Endothelial cell of umbilical vein (primary cell): ENCODE measurements around the gene DYRK1B. TPM values are rescaled to one million over a fixed set of nuclear protein-coding genes. Genes with fewer than 3 reads are reported as not detected.

Experiments used
- BruUV-seq: library from RNA; stranded (reverse); fragments of 400-500 nt; replicated peaks from 2 replicates; lab custom pipeline; 2021; lab: Mats Ljungman, UMichigan
- CTCF ChIA-PET: fragments of 300-600, 350-600 bp; sonication (Branson Sonifier 250); formaldehyde crosslinking; loops from one replicate; lab custom pipeline; 2021; ENCODE audit warnings: antibody characterized with exemption, inconsistent platforms; lab: Charles Lee
- POLR2A ChIA-PET: fragments of 300-600, 350-600 bp; sonication (Branson Sonifier 250); formaldehyde crosslinking; loops from one replicate; lab custom pipeline; 2021; ENCODE audit warnings: antibody characterized with exemption, inconsistent platforms; lab: Charles Lee
- DNase-seq: peaks from one replicate; pipeline ENCODE4 v3.0.0-alpha.2; 2011; ENCODE audit warnings: low read depth, low spot score
- FAIRE-seq: peaks from 2 replicates; lab custom pipeline; 2011; peaks lifted over from hg19 to GRCh38; lab: Jason Lieb, UNC
- H2AFZ ChIP-seq: 2 replicates; pipeline ENCODE4 v1.6.0; 2012; ENCODE audit warnings: low read depth, low read length, control low read depth, inconsistent platforms
- H3K27ac ChIP-seq: 2 replicates; pipeline ENCODE4 v1.5.1; 2011; ENCODE audit warnings: low read depth, mild to moderate bottlenecking, control low read depth, low read length, moderate library complexity; ENCODE audit not compliant: insufficient read depth
- H3K27me3 ChIP-seq, 2 experiments: 2 replicates each; pipeline versions ENCODE4 v1.6.0 to v1.6.1; 2011; ENCODE audit warnings: low read length in 2 of 2, mixed read lengths in 1 of 2; ENCODE audit not compliant: control insufficient read depth in 2 of 2, insufficient read depth in 2 of 2
- H3K36me3 ChIP-seq, 2 experiments: 2 replicates in 1 of 2; 3 replicates in 1 of 2; pipeline ENCODE4 v1.5.1; 2011; ENCODE audit warnings: low read length in 2 of 2, mild to moderate bottlenecking in 1 of 2, moderate library complexity in 1 of 2; ENCODE audit not compliant: control insufficient read depth in 2 of 2, insufficient read depth in 2 of 2; ENCODE audit errors: extremely low read depth in 1 of 2
- H3K4me1 ChIP-seq: 3 replicates; pipeline ENCODE4 v1.5.1; 2011; ENCODE audit warnings: mild to moderate bottlenecking, low read length; ENCODE audit not compliant: control insufficient read depth, insufficient read depth; ENCODE audit errors: extremely low read depth
- H3K4me2 ChIP-seq: 2 replicates; pipeline ENCODE4 v1.6.1; 2011; ENCODE audit warnings: low read length, control low read depth, mixed read lengths; ENCODE audit not compliant: insufficient read depth
- H3K4me3 ChIP-seq, 3 experiments: fragments of 200-600 bp in 1 of 3; sonication (generic), shearing (Covaris generic) in 1 of 3; replicated peaks in 1 of 3; 2 replicates each; pipeline ENCODE4 v1.5.1; 2011 to 2016; ENCODE audit warnings: control low read depth in 3 of 3, low read length in 3 of 3, mild to moderate bottlenecking in 2 of 3, inconsistent platforms in 1 of 3, low read depth in 1 of 3, moderate library complexity in 1 of 3; ENCODE audit not compliant: insufficient read depth in 1 of 3
- H3K79me2 ChIP-seq: 2 replicates; pipeline ENCODE4 v1.6.0; 2012; ENCODE audit warnings: low read length, inconsistent platforms; ENCODE audit not compliant: control insufficient read depth, insufficient read depth
- H3K9ac ChIP-seq: replicated peaks from 2 replicates; pipeline ENCODE3; 2011; ENCODE audit warnings: low read length, control low read depth; ENCODE audit not compliant: insufficient read depth; ENCODE audit errors: extremely low read depth
- H3K9me1 ChIP-seq: replicated peaks from 3 replicates; pipeline ENCODE4 v1.6.0; 2011; ENCODE audit warnings: mild to moderate bottlenecking, low read length; ENCODE audit not compliant: control insufficient read depth, insufficient read depth; ENCODE audit errors: extremely low read depth
- H3K9me3 ChIP-seq: replicated peaks from 2 replicates; pipeline ENCODE4 v1.5.1; 2012; ENCODE audit warnings: low read length, inconsistent platforms; ENCODE audit not compliant: control insufficient read depth, insufficient read depth
- H4K20me1 ChIP-seq: replicated peaks from 2 replicates; pipeline ENCODE3; 2011; ENCODE audit warnings: mild to moderate bottlenecking, low read length; ENCODE audit not compliant: control insufficient read depth, insufficient read depth; ENCODE audit errors: extremely low read depth
- CTCF ChIP-seq, 2 donors: IDR thresholded peaks; 1 replicate in 1 of 2; 2 replicates in 1 of 2; pipeline ENCODE4 v1.5.1; 2011; ENCODE audit warnings: low read length in 2 of 2, mild to moderate bottlenecking in 2 of 2, moderate library complexity in 2 of 2, control low read depth in 1 of 2, inconsistent platforms in 1 of 2, low read depth in 1 of 2; ENCODE audit not compliant: insufficient read depth in 1 of 2; ENCODE audit errors: extremely low read depth in 1 of 2
- GATA2 ChIP-seq: IDR thresholded peaks from 2 replicates; pipeline ENCODE4 v1.7.0; 2011; ENCODE audit warnings: low read depth, mild to moderate bottlenecking, moderate library complexity, mixed read lengths, low read length; ENCODE audit not compliant: insufficient read length, insufficient read depth
- dilution Hi-C: fragments of 300-500 bp; cut with MboI; formaldehyde crosslinking; loops from one replicate; pipeline ENCODE4 v1.15.0; 2019; ENCODE audit warnings: low sequenced_read_pairs; ENCODE audit not compliant: extremely low pct_ligation_motif_present
- intact Hi-C: fragments of 100-400 bp; cut with micrococcal nuclease; formaldehyde crosslinking; loops from one replicate; pipeline ENCODE4 v1.10.0; 2022
- polyA plus RNA-seq, 4 experiments: library from polyadenylated mRNA; depleted of rRNA in 3 of 4; stranded (reverse) in 3 of 4; unstranded in 1 of 4; fragments of >200 nt; gene quantifications; 2 replicates each; pipeline versions ENCODE4 v1.2.1 to v1.2.3, GENCODE V29; 2011 to 2012; ENCODE audit warnings: missing spikeins in 1 of 4
- total RNA-seq: library from RNA; stranded (reverse); gene quantifications from 2 replicates; pipeline ENCODE4 v1.2.3, GENCODE V29; 2021

DYRK1B gene
- total and polyA plus RNA-seq, 2 donors (not counting 3 experiments of a cell fraction or from before 2014, with no cell fraction given): 17.7 to 30.8 TPM

- POLR2A ChIA-PET: interaction anchor here (1.5 kb wide), 1 partner anchor 126 kb away, joined by 5 read pairs; the partner anchor contains the start of gene PSMC4
- FAIRE-seq: peak; percentile 65
These were observed 10.2 kb upstream of the DYRK1B start for GRCh38 chr19:39843919-39844793.

More at GRCh38 chr19:39843919-39844793, 10.2 kb upstream of the DYRK1B start:
- CTCF ChIA-PET: interaction anchor here (0.9 to 5.8 kb wide), 18 partner anchors 8 to 292 kb away, joined by 3 to 92 read pairs (median 6); partner anchors contain the start of genes DYRK1B and PSMC4
- H2AFZ ChIP-seq: no peak overlapping the region
- no peaks in the 10 kb centered on the region for H3K9me1 ChIP-seq
- H3K79me2 ChIP-seq: peaks cover 68% of the 10 kb centered on the region
- TF ChIP-seq GATA2 (no peak), CTCF (IDR thresholded peaks at IDR 0.05; ENCODE audit: extremely low read depth in 1 of 2, insufficient read depth in 1 of 2, low read depth in 1 of 2, low read length in 2 of 2) (peak; percentile 40 to 51)
- peaks cover 4 to 5% of the 10 kb centered on the region in 2 experiments for H3K36me3 ChIP-seq
- H3K27me3 ChIP-seq: no peaks in the 10 kb centered on the region
- BruUV-seq: no TSS peak
- no peaks in the 10 kb centered on the region for H3K9me3 ChIP-seq
- H3K9ac ChIP-seq: no peak overlapping the region
- intact Hi-C loops (loop anchor here (1.0 kb wide), 2 partner anchors 51 to 79 kb away; no protein-coding TSS in a partner anchor), dilution Hi-C loops (no loop called here)
- peaks cover 24% of the 10 kb centered on the region for H3K4me1 ChIP-seq
- no peaks in the 10 kb centered on the region for H4K20me1 ChIP-seq
- no peak overlapping the region for H3K27ac ChIP-seq
- H3K4me2 ChIP-seq: peak overlapping the region; percentile 71
- peak; percentile 61 for DNase-seq
- peak overlapping the region in 1 of 3 experiments; percentile 84 for H3K4me3 ChIP-seq
